ENCODE results near the gene DMGDH.

- TF ChIP-seq CTCF (conservative IDR thresholded peaks at IDR 0.05) (no peak), ZFX (IDR thresholded peaks at IDR 0.05) (no peak)
Observed at GRCh38 chr5:78985725-78986223, 83.7 kb downstream of the DMGDH start.

Data from C4-2B (cell line).